B cell (primary cell): ENCODE results near the gene GGNBP2. TPM values are rescaled to one million over a fixed set of nuclear protein-coding genes. Genes with fewer than 3 reads are reported as not detected.

Experiments
- ATAC-seq: fragments of 200-7000 bp; cut with Tn5 transposase; one replicate; pipeline ENCODE4 v1.10.0; 2021; ENCODE audit warnings: low read depth, mild to moderate bottlenecking, moderate number of reproducible peaks, moderate library complexity
- CTCF ChIA-PET: fragments of 350-600 bp; sonication (Branson Sonifier 250); formaldehyde crosslinking; loops from one replicate; lab custom pipeline; 2021; ENCODE audit warnings: antibody characterized with exemption, inconsistent platforms; lab: Charles Lee
- POLR2A ChIA-PET: fragments of 350-600 bp; sonication (Branson Sonifier 250); formaldehyde crosslinking; loops from one replicate; lab custom pipeline; 2021; ENCODE audit warnings: antibody characterized with exemption; lab: Charles Lee
- DNase-seq: peaks from one replicate; pipeline ENCODE4 v3.0.0; 2013
- H2AFZ ChIP-seq: 2 replicates; pipeline ENCODE4 v1.6.1; 2012; ENCODE audit warnings: mild to moderate bottlenecking, low read depth, low read length; ENCODE audit not compliant: insufficient read depth, poor library complexity, severe bottlenecking
- H3K27ac ChIP-seq, 2 donors: 1 replicate in 1 of 2; 2 replicates in 1 of 2; pipeline ENCODE4 v1.5.1; 2012 to 2013; ENCODE audit warnings: low read length in 2 of 2, mild to moderate bottlenecking in 2 of 2, moderate library complexity in 1 of 2
- H3K27me3 ChIP-seq, 4 experiments: fragments of 200-600 bp in 1 of 4; sonication (generic) in 1 of 4; replicated peaks in 1 of 4; 1 replicate in 2 of 4; 2 replicates in 2 of 4; pipeline versions ENCODE4 v1.6.1 to v1.7.0; 2013 to 2016; ENCODE audit warnings: low read length in 3 of 4, mild to moderate bottlenecking in 2 of 4, mixed read lengths in 1 of 4, moderate library complexity in 1 of 4; ENCODE audit not compliant: insufficient read depth in 4 of 4, control insufficient read depth in 3 of 4; ENCODE audit errors: control extremely low read depth in 1 of 4
- H3K36me3 ChIP-seq, 2 experiments: replicated peaks in 1 of 2; 1 replicate in 1 of 2; 2 replicates in 1 of 2; pipeline versions ENCODE4 v1.6.1 to v1.7.1; 2013; ENCODE audit warnings: low read length in 1 of 2; ENCODE audit not compliant: insufficient read depth in 2 of 2, control insufficient read depth in 1 of 2; ENCODE audit errors: control extremely low read depth in 1 of 2, extremely low read depth in 1 of 2
- H3K4me1 ChIP-seq, 2 donors: fragments of 200-600 bp in 1 of 2; sonication (generic) in 1 of 2; 1 replicate in 1 of 2; 2 replicates in 1 of 2; pipeline versions ENCODE4 v1.5.1 to v1.6.1; 2013 to 2017; ENCODE audit warnings: low read length in 2 of 2; ENCODE audit not compliant: control insufficient read depth in 2 of 2, insufficient read depth in 2 of 2
- H3K4me2 ChIP-seq: replicated peaks from 2 replicates; pipeline ENCODE3; 2012; ENCODE audit warnings: mild to moderate bottlenecking, low read depth, low read length; ENCODE audit not compliant: poor library complexity, severe bottlenecking
- H3K4me3 ChIP-seq, 5 experiments: fragments of 200-600 bp in 1 of 5; sonication (generic) in 1 of 5; 1 replicate in 3 of 5; 2 replicates in 2 of 5; pipeline versions ENCODE4 v1.5.1 to v1.7.0; 2011 to 2016; ENCODE audit warnings: low read length in 4 of 5, mild to moderate bottlenecking in 4 of 5, low read depth in 2 of 5, control low read depth in 1 of 5, moderate library complexity in 1 of 5; ENCODE audit not compliant: insufficient read depth in 1 of 5; ENCODE audit errors: control extremely low read depth in 1 of 5, extremely low read depth in 1 of 5
- H3K79me2 ChIP-seq: fragments of 200-600 bp; sonication (generic); one replicate; pipeline ENCODE4 v1.6.0; 2016; ENCODE audit warnings: low read length; ENCODE audit not compliant: control insufficient read depth, insufficient read depth
- H3K9ac ChIP-seq: fragments of 200-600 bp; sonication (generic); 2 replicates; pipeline ENCODE4 v1.6.1; 2017; ENCODE audit warnings: mild to moderate bottlenecking, low read length, moderate library complexity
- H3K9me3 ChIP-seq, 3 donors: one replicate each; pipeline versions ENCODE4 v1.6.1 to v1.7.1; 2013; ENCODE audit warnings: low read length in 2 of 3; ENCODE audit not compliant: control insufficient read depth in 2 of 3, insufficient read depth in 1 of 3; ENCODE audit errors: control extremely low read depth in 1 of 3
- H4K20me1 ChIP-seq: 2 replicates; pipeline ENCODE4 v1.6.0; 2012; ENCODE audit warnings: mild to moderate bottlenecking, low read length; ENCODE audit not compliant: insufficient read depth, control insufficient read depth, poor library complexity, severe bottlenecking
- H3K27ac Mint-ChIP-seq: one replicate; pipeline ENCODE4 v1.8.0; 2021; ENCODE audit warnings: mixed read lengths
- H3K27me3 Mint-ChIP-seq: one replicate; pipeline ENCODE4 v1.8.0; 2021; ENCODE audit warnings: mixed read lengths
- H3K4me1 Mint-ChIP-seq: one replicate; pipeline ENCODE4 v1.8.0; 2021; ENCODE audit warnings: mixed read lengths
- H3K4me3 Mint-ChIP-seq: one replicate; pipeline ENCODE4 v1.8.0; 2021; ENCODE audit warnings: mixed read lengths
- H3K9me3 Mint-ChIP-seq: one replicate; pipeline ENCODE4 v1.8.0; 2022; ENCODE audit warnings: mixed read lengths; ENCODE audit not compliant: insufficient read depth
- CTCF ChIP-seq: fragments of 200-600 bp; IDR thresholded peaks from one replicate; pipeline ENCODE4 v1.8.0; 2022; ENCODE audit warnings: antibody characterized with exemption, mild to moderate bottlenecking
- EZH2 ChIP-seq: IDR thresholded peaks from 2 replicates; pipeline ENCODE4 v1.6.1; 2012; ENCODE audit warnings: borderline replicate concordance, low read depth, mild to moderate bottlenecking, moderate library complexity, low read length; ENCODE audit not compliant: insufficient read depth, poor library complexity, severe bottlenecking
- WGBS: methylation state at CpG from one replicate; pipeline ENCODE4 v1.1.5; 2013; ENCODE audit warnings: missing lambda C conversion rate; ENCODE audit not compliant: insufficient coverage; 5-methylcytosine and 5-hydroxymethylcytosine counted together
- intact Hi-C: fragments of 100-400 bp; cut with micrococcal nuclease; formaldehyde crosslinking; loops from one replicate; pipeline ENCODE4 v1.10.0; 2022
- polyA plus RNA-seq: library from polyadenylated mRNA; depleted of rRNA; stranded (reverse); fragments of >200 nt; gene quantifications from 2 replicates; pipeline ENCODE4 v1.2.3, GENCODE V29; 2012
- total RNA-seq, 2 donors: library from RNA; stranded (reverse); fragments of 120-200 nt in 1 of 2; gene quantifications; 1 replicate in 1 of 2; 2 replicates in 1 of 2; pipeline versions ENCODE4 v1.2.3 to v1.2.4, GENCODE V29; 2013 to 2022

Gene GGNBP2
- total and polyA plus RNA-seq, 2 donors (not counting 1 experiment from before 2014, with no cell fraction given): 107 to 137 TPM

GRCh38 chr17:36542755-36543154, 2.0 kb upstream of the GGNBP2 start:
- no peak for DNase-seq
- H3K9me3 Mint-ChIP-seq: no peaks in the 10 kb centered on the region
- ChIA-PET POLR2A (interaction anchor here (0.7 kb wide), 2 partner anchors 11 to 510 kb away, joined by 3 read pairs; no protein-coding TSS in a partner anchor), CTCF (interaction anchor here (0.6 to 5.0 kb wide), 4 partner anchors 8 to 58 kb away, joined by 3 to 34 read pairs (median 4); partner anchors contain the start of genes MRM1, MYO19 and PIGW)
- H3K36me3 ChIP-seq: peaks cover 1 to 8% of the 10 kb centered on the region in 2 experiments
- H3K27me3 Mint-ChIP-seq: no peaks in the 10 kb centered on the region
- no peak overlapping the region for H3K27ac Mint-ChIP-seq
- H3K9me3 ChIP-seq: no peaks in the 10 kb centered on the region
- no peak overlapping the region for H3K4me3 Mint-ChIP-seq
- WGBS: 100% methylated on average over 9 of the region's 15 CpGs
- intact Hi-C loops: loop anchor here (10.0 kb wide), 1 partner anchor 1198 kb away; no protein-coding TSS in a partner anchor
- no peak overlapping the region for H3K9ac ChIP-seq
- no peak overlapping the region for H3K4me3 ChIP-seq
- TF ChIP-seq EZH2: no peak
- no peak for TF ChIP-seq CTCF
- no peak overlapping the region for H2AFZ ChIP-seq
- peaks cover 23% of the 10 kb centered on the region for H3K4me1 Mint-ChIP-seq
- peaks cover 57% of the 10 kb centered on the region for H3K79me2 ChIP-seq
- no peak for ATAC-seq
- no peaks in the 10 kb centered on the region for H3K27me3 ChIP-seq
- H4K20me1 ChIP-seq: peaks cover 24% of the 10 kb centered on the region
- no peak overlapping the region for H3K27ac ChIP-seq
- H3K4me1 ChIP-seq: peaks cover 19 to 25% of the 10 kb centered on the region in 2 donors
- H3K4me2 ChIP-seq: no peak overlapping the region

GRCh38 chr17:36544044-36544306, 744 bp upstream of the GGNBP2 start:
- POLR2A ChIA-PET: interaction anchor here (2.5 to 3.5 kb wide), 2 partner anchors 9 to 57 kb away, joined by 10 to 57 read pairs; partner anchors contain the start of genes MRM1, MYO19 and PIGW

More at GRCh38 chr17:36544044-36544306, 744 bp upstream of the GGNBP2 start:
- Histone ChIP-seq H3K9me3 (no peaks in the 10 kb centered on the region), H2AFZ (peak overlapping the region; percentile 89), H3K36me3 (peaks cover 1 to 9% of the 10 kb centered on the region in 2 experiments), H3K27ac (peak overlapping the region; percentile 96 to 100), H3K4me3 (peak overlapping the region; percentile 57 to 94 (median 91)), H3K4me1 (peaks cover 28 to 36% of the 10 kb centered on the region in 2 donors), H3K4me2 (peak overlapping the region; percentile 93), H3K27me3 (no peaks in the 10 kb centered on the region), H4K20me1 (peaks cover 36% of the 10 kb centered on the region), H3K9ac (peak overlapping the region; percentile 100), H3K79me2 (peaks cover 70% of the 10 kb centered on the region)
- Mint-ChIP-seq H3K27me3 (no peaks in the 10 kb centered on the region), H3K4me3 (peak overlapping the region; percentile 96), H3K4me1 (peaks cover 34% of the 10 kb centered on the region), H3K27ac (peak overlapping the region; percentile 98), H3K9me3 (no peaks in the 10 kb centered on the region)
- TF ChIP-seq EZH2 (no peak), CTCF (no peak)
- intact Hi-C loops: loop anchor here (1.0 to 10.0 kb wide), 3 partner anchors 9 to 1199 kb away; no protein-coding TSS in a partner anchor
- WGBS: 0% methylated on average over 10 of the region's 10 CpGs
- ATAC-seq (no peak), DNase-seq (no peak)
- CTCF ChIA-PET: interaction anchor here (0.8 to 5.0 kb wide), 4 partner anchors 9 to 58 kb away, joined by 3 to 34 read pairs (median 4); partner anchors contain the start of genes MRM1, MYO19 and PIGW
